Mesothelial cell of epicardium (in vitro differentiated cells): Measurements from ENCODE around the gene PDE1C. TPM values are rescaled to one million over a fixed set of nuclear protein-coding genes. Genes with fewer than 3 reads are reported as not detected.
"Not testable (repeated sequence)": the region's sequence is repeated elsewhere in the genome, so short reads cannot be mapped to it uniquely, and the experiment has no call there.

ENCODE experiments used
- DNase-seq, 2 experiments: peaks; one replicate each; pipeline ENCODE4 v3.0.0; 2021; ENCODE audit warnings: low spot score in 2 of 2; ENCODE audit not compliant: unreplicated experiment in 2 of 2
- H3K27ac Mint-ChIP-seq: 2 replicates; pipeline ENCODE4 v1.8.0; 2021; ENCODE audit warnings: mixed read lengths
- H3K27me3 Mint-ChIP-seq: 2 replicates; pipeline ENCODE4 v1.8.0; 2021; ENCODE audit warnings: low read depth, mixed read lengths
- H3K36me3 Mint-ChIP-seq: 2 replicates; pipeline ENCODE4 v1.8.0; 2021; ENCODE audit warnings: mixed read lengths
- H3K4me1 Mint-ChIP-seq: 2 replicates; pipeline ENCODE4 v1.8.0; 2021; ENCODE audit warnings: mixed read lengths
- H3K4me3 Mint-ChIP-seq: 2 replicates; pipeline ENCODE4 v1.8.0; 2021; ENCODE audit warnings: mild to moderate bottlenecking, moderate library complexity, mixed read lengths
- H3K9me3 Mint-ChIP-seq: 2 replicates; pipeline ENCODE4 v1.8.0; 2021; ENCODE audit warnings: mixed read lengths
- total RNA-seq: library from RNA; stranded (reverse); gene quantifications from 3 replicates; pipeline ENCODE4 v1.2.1, GENCODE V29; 2021
- TF ChIP-seq, protein P1 (sequence below): fragments of 200-600 bp; sonication (generic); IDR thresholded peaks from one replicate; pipeline ENCODE4 v1.5.0; 2021; ENCODE audit warnings: antibody characterized with exemption; ENCODE audit not compliant: unreplicated experiment

PDE1C gene
- total RNA-seq, 1 donor from 2014 or later = 0.94 TPM

GRCh38 chr7:31851119-31851518 is 219.1 kb downstream of the PDE1C start:
- DNase-seq = no peak
- Mint-ChIP-seq H3K36me3 (no peaks in the 10 kb centered on the region), H3K4me3 (no peak overlapping the region), H3K27ac (no peak overlapping the region), H3K4me1 (no peaks in the 10 kb centered on the region), H3K27me3 (peaks cover 31% of the 10 kb centered on the region), H3K9me3 (no peaks in the 10 kb centered on the region)
- TF ChIP-seq, protein P1, sequence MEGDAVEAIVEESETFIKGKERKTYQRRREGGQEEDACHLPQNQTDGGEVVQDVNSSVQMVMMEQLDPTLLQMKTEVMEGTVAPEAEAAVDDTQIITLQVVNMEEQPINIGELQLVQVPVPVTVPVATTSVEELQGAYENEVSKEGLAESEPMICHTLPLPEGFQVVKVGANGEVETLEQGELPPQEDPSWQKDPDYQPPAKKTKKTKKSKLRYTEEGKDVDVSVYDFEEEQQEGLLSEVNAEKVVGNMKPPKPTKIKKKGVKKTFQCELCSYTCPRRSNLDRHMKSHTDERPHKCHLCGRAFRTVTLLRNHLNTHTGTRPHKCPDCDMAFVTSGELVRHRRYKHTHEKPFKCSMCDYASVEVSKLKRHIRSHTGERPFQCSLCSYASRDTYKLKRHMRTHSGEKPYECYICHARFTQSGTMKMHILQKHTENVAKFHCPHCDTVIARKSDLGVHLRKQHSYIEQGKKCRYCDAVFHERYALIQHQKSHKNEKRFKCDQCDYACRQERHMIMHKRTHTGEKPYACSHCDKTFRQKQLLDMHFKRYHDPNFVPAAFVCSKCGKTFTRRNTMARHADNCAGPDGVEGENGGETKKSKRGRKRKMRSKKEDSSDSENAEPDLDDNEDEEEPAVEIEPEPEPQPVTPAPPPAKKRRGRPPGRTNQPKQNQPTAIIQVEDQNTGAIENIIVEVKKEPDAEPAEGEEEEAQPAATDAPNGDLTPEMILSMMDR = no peak

- Mint-ChIP-seq H3K4me3 (no peak overlapping the region), H3K27ac (no peak overlapping the region), H3K9me3 (no peaks in the 10 kb centered on the region)
These were observed 219.6 kb downstream of the PDE1C start for GRCh38 chr7:31850601-31851000.

GRCh38 chr7:31850066-31850465 is 220.1 kb downstream of the PDE1C start:
- Mint-ChIP-seq H3K27me3 (peaks cover 30% of the 10 kb centered on the region), H3K27ac (no peak overlapping the region), H3K4me3 (no peak overlapping the region), H3K36me3 (no peaks in the 10 kb centered on the region), H3K4me1 (no peaks in the 10 kb centered on the region), H3K9me3 (peaks cover 3% of the 10 kb centered on the region)
- TF ChIP-seq, protein P1 = no peak
- DNase-seq = no peak

More at GRCh38 chr7:31850601-31851000, 219.6 kb downstream of the PDE1C start:
- DNase-seq = no peak
- Mint-ChIP-seq H3K27me3 (peaks cover 30% of the 10 kb centered on the region), H3K36me3 (no peaks in the 10 kb centered on the region), H3K4me1 (no peaks in the 10 kb centered on the region)
- TF ChIP-seq, protein P1 = no peak

DNA sequence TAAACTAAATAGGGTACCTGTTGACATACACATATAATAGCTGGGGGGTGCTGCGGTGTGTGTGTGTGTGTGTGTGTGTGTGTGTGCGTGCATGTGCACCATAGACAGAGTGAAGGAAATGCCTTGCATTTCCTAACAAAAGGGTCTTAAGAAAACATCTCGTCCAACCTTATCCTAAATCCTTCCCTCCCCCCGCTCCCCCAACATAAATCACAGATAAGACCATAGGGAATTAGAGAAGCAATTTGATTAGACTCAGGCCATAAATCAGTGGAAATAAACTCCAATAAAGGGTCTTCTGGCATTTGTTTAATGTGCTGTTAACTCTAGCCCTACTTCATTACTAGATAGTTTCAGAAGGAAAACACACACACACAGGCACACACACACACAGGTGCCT is 234.7 kb downstream of the PDE1C start:
- Mint-ChIP-seq H3K9me3 (no peaks in the 10 kb centered on the region), H3K4me1 (peaks cover 8% of the 10 kb centered on the region), H3K36me3 (no peaks in the 10 kb centered on the region), H3K27ac (no peak overlapping the region), H3K4me3 (no peak overlapping the region), H3K27me3 (peaks cover 47% of the 10 kb centered on the region)
- DNase-seq = no peak
- TF ChIP-seq, protein P1 = no peak

- DNase-seq, H3K27ac Mint-ChIP-seq, H3K9me3 Mint-ChIP-seq, H3K36me3 Mint-ChIP-seq, H3K4me3 Mint-ChIP-seq: not testable (repeated sequence)
- Mint-ChIP-seq H3K27me3 (peaks cover 51% of the 10 kb centered on the region), H3K4me1 (peaks cover 14% of the 10 kb centered on the region)
These were observed 236.6 kb downstream of the PDE1C start for GRCh38 chr7:31833625-31834024.

DNA sequence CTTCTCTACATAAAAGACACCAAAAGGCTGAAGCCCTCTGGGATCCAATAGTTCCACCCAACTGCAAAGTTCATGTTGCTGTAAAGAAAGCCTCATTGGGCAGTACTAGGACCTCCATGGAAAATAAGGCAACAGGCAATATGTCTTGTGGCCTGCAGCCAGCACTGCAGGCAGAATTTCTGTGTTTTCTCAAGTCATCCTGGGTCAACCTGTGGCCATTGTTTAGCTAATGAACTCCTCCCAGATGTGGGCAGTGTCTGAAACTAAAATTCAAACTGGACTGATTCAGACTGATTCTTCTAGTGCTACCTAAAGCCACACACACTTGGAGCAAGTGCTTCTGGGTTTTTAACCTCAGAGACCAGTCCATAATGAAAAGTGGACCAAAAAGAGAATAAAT is 241.7 kb downstream of the PDE1C start:
- Mint-ChIP-seq H3K4me1 (peaks cover 8% of the 10 kb centered on the region), H3K27me3 (peaks cover 55% of the 10 kb centered on the region), H3K36me3 (no peaks in the 10 kb centered on the region), H3K4me3 (no peak overlapping the region), H3K27ac (no peak overlapping the region), H3K9me3 (no peaks in the 10 kb centered on the region)
- TF ChIP-seq, protein P1 = no peak
- no peak for DNase-seq
